ENCODE measurements around the gene MANBA. TPM values are rescaled to one million over a fixed set of nuclear protein-coding genes. Genes with fewer than 3 reads are reported as not detected.

MANBA gene
- total RNA-seq, 1 experiment from 2014 or later, result 21.4 TPM

DNA sequence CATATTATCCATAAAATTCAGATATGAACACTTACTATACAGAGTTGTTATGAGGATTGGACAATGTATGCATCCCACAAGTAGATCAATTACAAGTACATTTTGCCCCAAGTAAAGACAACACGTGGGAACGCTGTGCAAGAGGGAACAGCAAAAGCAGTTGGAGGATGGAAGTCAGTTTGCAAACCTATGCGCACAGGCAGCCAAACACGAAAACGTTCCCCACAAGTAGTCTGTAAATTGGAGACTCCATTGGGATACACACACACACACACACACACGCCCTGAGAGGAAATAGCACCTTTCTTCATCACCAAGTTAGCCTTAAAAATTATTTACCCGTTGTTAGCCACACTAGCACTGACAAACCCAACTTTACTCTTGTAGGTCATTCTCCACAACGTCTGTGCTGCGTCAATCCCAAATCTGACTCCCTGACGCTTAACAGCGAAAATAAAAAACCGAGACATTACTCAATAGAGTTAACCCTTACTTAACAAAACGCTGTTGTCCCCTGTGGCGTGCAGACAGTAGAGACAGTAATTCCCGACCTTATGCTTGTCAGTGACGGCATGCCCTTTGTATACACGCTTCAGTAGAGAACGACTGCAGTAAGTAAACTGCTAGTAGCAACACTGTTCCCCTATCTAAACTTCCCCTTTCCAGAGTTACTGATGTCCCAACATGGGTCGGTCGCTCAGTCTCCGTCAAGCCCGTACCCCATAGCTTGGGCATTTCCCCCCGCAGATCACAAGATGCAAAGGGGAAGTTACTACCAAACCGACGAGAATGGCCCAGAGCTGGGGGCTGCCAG, 730 bp downstream of the MANBA start:
- H3K27me3 ChIP-seq (ENCODE audit: insufficient read depth, low read length), result no peaks in the 10 kb centered on the region
- H4K8ac ChIP-seq (replicated peaks; ENCODE audit: insufficient read length, low read depth, low read length), result no peak overlapping the region
- no peak overlapping the region for H3T11ph ChIP-seq (ENCODE audit: low read length)
- peak overlapping the region; percentile 99 for H3K4me2 ChIP-seq (ENCODE audit: insufficient read depth, insufficient read length, low read length)
- H4K5ac ChIP-seq (ENCODE audit: insufficient read length, low read depth, low read length), result no peak overlapping the region
- H3K79me2 ChIP-seq (ENCODE audit: insufficient read depth, low read length), result peaks cover 10% of the 10 kb centered on the region; the same call in 1 of the 2 replicates
- H2BK5ac ChIP-seq (ENCODE audit: insufficient read length, low read length), result no peak overlapping the region
- H2BK12ac ChIP-seq (ENCODE audit: insufficient read length, low read depth, low read length), result no peak overlapping the region
- H3K27me3 Mint-ChIP-seq (ENCODE audit: low read depth), result peaks cover 6% of the 10 kb centered on the region
- H4K91ac ChIP-seq (ENCODE audit: insufficient read length, low read depth, low read length), result no peak overlapping the region
- H4K20me1 ChIP-seq (ENCODE audit: control insufficient read depth, insufficient read depth, insufficient read length), result no peaks in the 10 kb centered on the region
- H3K27ac Mint-ChIP-seq, result peak overlapping the region in 1 of 3 experiments; percentile 93; a peak in 3 of 7 replicates
- peaks cover under 1 to 10% (median 4%) of the 10 kb centered on the region in 3 experiments for H3K36me3 Mint-ChIP-seq (ENCODE audit: insufficient read depth in 1 of 3, low read depth in 3 of 3)
- peaks cover 2% of the 10 kb centered on the region for H3K79me1 ChIP-seq (ENCODE audit: insufficient read depth, low read depth, low read length, poor library complexity, severe bottlenecking)
- H3K9ac ChIP-seq (ENCODE audit: extremely low read depth, insufficient read length, low read length), result peak overlapping the region; percentile 73
- peak overlapping the region; percentile 67 for H3K14ac ChIP-seq (ENCODE audit: insufficient read depth, low read length)
- peak overlapping the region; percentile 88 to 96 for H3K4me3 Mint-ChIP-seq
- H2BK20ac ChIP-seq (ENCODE audit: low read depth, low read length, poor library complexity, severe bottlenecking), result no peak overlapping the region
- DNase-seq, result no peak
- peaks cover 2 to 7% of the 10 kb centered on the region in 2 experiments; a peak in 4 of 5 replicates for H3K9me3 Mint-ChIP-seq
- peaks cover 14% of the 10 kb centered on the region for H3K23me2 ChIP-seq (ENCODE audit: insufficient read length, low read depth, low read length, poor library complexity, severe bottlenecking)
- no peak overlapping the region for H2BK120ac ChIP-seq (ENCODE audit: low read depth, low read length, poor library complexity, severe bottlenecking)
- H2AFZ ChIP-seq (ENCODE audit: low read length), result no peak overlapping the region
- no peak overlapping the region for H3K56ac ChIP-seq (ENCODE audit: insufficient read length, low read depth, low read length)
- no peak overlapping the region for H2AK5ac ChIP-seq (ENCODE audit: insufficient read length, low read length)
- H3K4me1 ChIP-seq (ENCODE audit: insufficient read depth, low read length), result no peaks in the 10 kb centered on the region
- WGBS (ENCODE audit: extremely low coverage, insufficient read length, low lambda C conversion rate), result no CpG with 5 or more reads among the region's 25 CpGs
- H3K4me1 Mint-ChIP-seq, result peaks cover 26% of the 10 kb centered on the region in 2 experiments
- H3K9me3 ChIP-seq (ENCODE audit: control insufficient read depth, low read depth, low read length), result no peaks in the 10 kb centered on the region
- H2BK15ac ChIP-seq (ENCODE audit: low read depth, low read length), result no peak overlapping the region
- H3K4ac ChIP-seq (ENCODE audit: low read depth, low read length), result no peak overlapping the region
- no peak overlapping the region for H3K23ac ChIP-seq (ENCODE audit: insufficient read length, low read depth, low read length)
- H3K18ac ChIP-seq (ENCODE audit: insufficient read length, low read depth, low read length), result peak overlapping the region; percentile 16
- no peak for TF ChIP-seq CTCF (conservative IDR thresholded peaks at IDR 0.05)
- no peak overlapping the region for H3K27ac ChIP-seq (ENCODE audit: insufficient read length, low read depth, low read length)
